SK-N-SH (cell line): Measurements from ENCODE around the gene GALNT14. TPM values are rescaled to one million over a fixed set of nuclear protein-coding genes. Genes with fewer than 3 reads are reported as not detected.

Source experiments
- CTCF ChIA-PET: fragments of 300-600, 350-600 bp; formaldehyde crosslinking; extraction: SDS; loops from one replicate; lab custom pipeline; 2021; lab: Yijun Ruan, JAX
- POLR2A ChIA-PET: fragments of 350-600 bp; sonication (Branson Sonifier 250); formaldehyde crosslinking; extraction: SDS; loops from one replicate; lab custom pipeline; 2020; ENCODE audit warnings: antibody characterized with exemption, inconsistent platforms; lab: Yijun Ruan, JAX
- DNase-seq: peaks from one replicate; pipeline ENCODE4 v3.0.0; 2012
- H2AFZ ChIP-seq: fragments of 200-600 bp; sonication (generic); 2 replicates; pipeline ENCODE4 v1.8.1; 2016; ENCODE audit warnings: antibody characterized with exemption, mild to moderate bottlenecking, low read depth
- H3F3A ChIP-seq: fragments of 200-600 bp; sonication (generic); replicated peaks from 2 replicates; pipeline ENCODE3; 2016; ENCODE audit warnings: antibody characterized with exemption, mild to moderate bottlenecking; ENCODE audit not compliant: insufficient read depth
- H3K27ac ChIP-seq, 2 experiments: fragments of 200-500 bp in 1 of 2; fragments of 200-600 bp in 1 of 2; sonication (Bioruptor generic) in 1 of 2; sonication (generic), shearing (Covaris generic) in 1 of 2; 2 replicates each; pipeline versions ENCODE4 v1.5.1 to v1.6.1; 2014 to 2016; ENCODE audit warnings: low read depth in 2 of 2, inconsistent platforms in 1 of 2, low read length in 1 of 2, mild to moderate bottlenecking in 1 of 2, mixed read lengths in 1 of 2
- H3K27me3 ChIP-seq: fragments of 200-600 bp; sonication (generic), shearing (Covaris generic); 2 replicates; pipeline ENCODE4 v1.6.1; 2016; ENCODE audit warnings: mixed run types; ENCODE audit not compliant: insufficient read depth
- H3K36me3 ChIP-seq, 2 experiments: fragments of 200-500 bp in 1 of 2; fragments of 200-600 bp in 1 of 2; sonication (Bioruptor generic) in 1 of 2; sonication (generic) in 1 of 2; replicated peaks in 1 of 2; 2 replicates each; pipeline versions ENCODE3 to v1.5.1; 2014 to 2016; ENCODE audit warnings: low read length in 1 of 2, mild to moderate bottlenecking in 1 of 2; ENCODE audit not compliant: insufficient read depth in 2 of 2, control insufficient read depth in 1 of 2
- H3K4me1 ChIP-seq, 2 experiments: fragments of 200-500 bp in 1 of 2; fragments of 200-600 bp in 1 of 2; sonication (Bioruptor generic) in 1 of 2; sonication (generic), shearing (Covaris generic) in 1 of 2; 2 replicates each; pipeline versions ENCODE4 v1.5.1 to v1.6.1; 2014 to 2016; ENCODE audit warnings: low read depth in 1 of 2, low read length in 1 of 2, mixed run types in 1 of 2; ENCODE audit not compliant: insufficient read depth in 2 of 2, control insufficient read depth in 1 of 2
- H3K4me2 ChIP-seq: fragments of 200-600 bp; sonication (generic), shearing (Covaris generic); 2 replicates; pipeline ENCODE4 v1.6.1; 2017; ENCODE audit warnings: mixed run types
- H3K4me3 ChIP-seq, 2 experiments: fragments of 200-500 bp in 1 of 2; fragments of 200-600 bp in 1 of 2; sonication (Bioruptor generic) in 1 of 2; sonication (generic), shearing (Covaris generic) in 1 of 2; 2 replicates each; pipeline versions ENCODE4 v1.5.1 to v1.8.1; 2014 to 2016; ENCODE audit warnings: low read depth in 2 of 2, inconsistent platforms in 1 of 2, low read length in 1 of 2, mild to moderate bottlenecking in 1 of 2, mixed read lengths in 1 of 2, moderate library complexity in 1 of 2
- H3K79me2 ChIP-seq: fragments of 200-600 bp; sonication (generic); 2 replicates; pipeline ENCODE4 v1.8.1; 2017; ENCODE audit warnings: mild to moderate bottlenecking; ENCODE audit not compliant: insufficient read depth
- H3K9ac ChIP-seq: fragments of 200-600 bp; sonication (generic); 2 replicates; pipeline ENCODE4 v1.6.1; 2017; ENCODE audit warnings: mixed run types
- H3K9me2 ChIP-seq: fragments of 200-600 bp; sonication (generic); 2 replicates; pipeline ENCODE4 v1.6.1; 2017; ENCODE audit warnings: mixed run types
- H3K9me3 ChIP-seq: fragments of 200-600 bp; sonication (generic); 2 replicates; pipeline ENCODE4 v1.6.1; 2017; ENCODE audit warnings: mixed run types, mild to moderate bottlenecking, moderate library complexity
- H4K20me1 ChIP-seq: fragments of 200-600 bp; sonication (generic); 2 replicates; pipeline ENCODE4 v1.6.1; 2017; ENCODE audit warnings: mild to moderate bottlenecking, mixed run types; ENCODE audit not compliant: insufficient read depth
- CHD2 ChIP-seq: fragments of 150-350 bp; IDR thresholded peaks from 2 replicates; pipeline ENCODE4 v1.6.1; 2018; ENCODE audit warnings: low read length; ENCODE audit not compliant: partially characterized antibody
- EZH2phosphoT487 ChIP-seq: fragments of 200-600 bp; sonication (generic); IDR thresholded peaks from 2 replicates; pipeline ENCODE4 v1.6.1; 2017; ENCODE audit warnings: low read depth, mixed run types, mild to moderate bottlenecking, antibody characterized with exemption, moderate library complexity, borderline replicate concordance
- FOXJ3 ChIP-seq: sonication (generic); formaldehyde crosslinking; IDR thresholded peaks from 2 replicates; pipeline ENCODE4 v1.5.1; 2020; ENCODE audit warnings: mild to moderate bottlenecking, missing genetic modification reagents
- FOXM1 ChIP-seq: IDR thresholded peaks from 2 replicates; pipeline ENCODE4 v1.4.0; 2012; ENCODE audit warnings: low read depth, mild to moderate bottlenecking
- IRF3 ChIP-seq: fragments of 150-350 bp; IDR thresholded peaks from 2 replicates; pipeline ENCODE4 v1.6.1; 2016; ENCODE audit warnings: mild to moderate bottlenecking, low read depth, low read length
- MAX ChIP-seq: IDR thresholded peaks from 2 replicates; pipeline ENCODE4 v1.4.0; 2012; ENCODE audit warnings: low read depth
- MEF2A ChIP-seq: IDR thresholded peaks from 2 replicates; pipeline ENCODE4 v1.4.0; 2012; ENCODE audit warnings: low read depth, borderline replicate concordance
- MXI1 ChIP-seq: IDR thresholded peaks from 2 replicates; pipeline ENCODE4 v1.6.1; 2012; ENCODE audit warnings: mild to moderate bottlenecking, low read depth, low read length, improper control_type of control experiment
- NFIC ChIP-seq: IDR thresholded peaks from 2 replicates; pipeline ENCODE4 v1.4.0; 2012; ENCODE audit warnings: borderline replicate concordance
- NRF1 ChIP-seq: IDR thresholded peaks from 2 replicates; pipeline ENCODE4 v1.6.1; 2012; ENCODE audit warnings: low read depth, mild to moderate bottlenecking, low read length
- PBX3 ChIP-seq: IDR thresholded peaks from 2 replicates; pipeline ENCODE4; 2012
- POLR2AphosphoS5 ChIP-seq: IDR thresholded peaks from 2 replicates; pipeline ENCODE4 v1.6.1; 2012; ENCODE audit warnings: low read depth, low read length
- RCOR1 ChIP-seq: fragments of 150-350 bp; IDR thresholded peaks from 2 replicates; pipeline ENCODE4 v1.6.1; 2017; ENCODE audit warnings: antibody characterized with exemption, low read length
- RFX5 ChIP-seq: IDR thresholded peaks from 2 replicates; pipeline ENCODE4 v1.6.1; 2012; ENCODE audit warnings: mild to moderate bottlenecking, improper control_type of control experiment, low read length
- SMC3 ChIP-seq: IDR thresholded peaks from 2 replicates; pipeline ENCODE4 v1.6.1; 2012; ENCODE audit warnings: low read depth, low read length, improper control_type of control experiment
- TCF12 ChIP-seq: IDR thresholded peaks from 2 replicates; pipeline ENCODE4 v1.4.0; 2012
- TEAD4 ChIP-seq: IDR thresholded peaks from 2 replicates; pipeline ENCODE4 v1.4.0; 2012; ENCODE audit warnings: mild to moderate bottlenecking, borderline replicate concordance; ENCODE audit not compliant: insufficient read depth
- YY1 ChIP-seq: IDR thresholded peaks from 2 replicates; pipeline ENCODE4 v1.4.0; 2012; ENCODE audit warnings: low read depth, mild to moderate bottlenecking
- WGBS: methylation state at CpG from one replicate; pipeline ENCODE4 v1.1.6; 2017; ENCODE audit warnings: low lambda C conversion rate; 5-methylcytosine and 5-hydroxymethylcytosine counted together
- polyA plus RNA-seq, 3 experiments: library from polyadenylated mRNA; depleted of rRNA; stranded (reverse); fragments of >200 nt; gene quantifications; 2 replicates each; pipeline ENCODE4 v1.2.3, GENCODE V29; 2012
- TF ChIP-seq, protein P1 (sequence below): IDR thresholded peaks from 2 replicates; pipeline ENCODE4 v1.4.0; 2012; ENCODE audit warnings: low read depth, borderline replicate concordance
- TF ChIP-seq, protein P2 (sequence below): IDR thresholded peaks from 2 replicates; pipeline ENCODE4 v1.4.0; 2012; ENCODE audit warnings: low read depth, borderline replicate concordance

GALNT14 gene
- polyA plus RNA-seq, 1 of the 3 experiments (the other 2 are of a cell fraction): 1.6 TPM

DNA sequence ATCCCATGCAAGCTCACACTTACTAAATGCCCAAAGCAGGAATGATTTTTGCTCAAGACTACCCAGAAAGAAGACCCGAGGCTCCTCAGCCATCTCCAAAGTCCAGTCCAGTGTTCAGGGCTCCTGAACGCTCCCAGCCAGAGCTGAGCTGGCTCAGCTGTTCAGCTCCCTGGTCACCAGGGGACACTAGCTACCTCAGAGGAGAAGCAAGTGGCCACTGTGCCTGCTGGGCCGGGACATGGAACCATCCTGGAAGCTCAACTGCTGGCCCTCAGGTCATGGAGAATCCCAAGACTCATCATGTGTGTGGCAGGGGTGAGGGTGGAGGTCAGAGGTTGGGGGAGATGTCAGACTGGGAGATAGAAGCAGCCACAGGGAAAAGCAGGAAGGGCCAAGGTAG is 89.0 kb downstream of the GALNT14 start:
- Histone ChIP-seq H3K4me1 (peaks cover 0 to 4% of the 10 kb centered on the region in 2 experiments; a peak in 1 of 4 replicates), H2AFZ (no peak overlapping the region), H3K9me2 (no peaks in the 10 kb centered on the region), H4K20me1 (no peaks in the 10 kb centered on the region), H3K9ac (no peak overlapping the region), H3K36me3 (no peaks in the 10 kb centered on the region), H3K4me2 (no peak overlapping the region), H3K4me3 (no peak overlapping the region), H3K9me3 (no peaks in the 10 kb centered on the region), H3F3A (no peaks in the 10 kb centered on the region), H3K27me3 (no peaks in the 10 kb centered on the region), H3K27ac (no peak overlapping the region), H3K79me2 (no peaks in the 10 kb centered on the region)
- POLR2A ChIA-PET: no interaction called here
- WGBS: 6% methylated on average over 3 of the region's 3 CpGs
- TF ChIP-seq FOXM1: no peak
- TF ChIP-seq, protein P1, sequence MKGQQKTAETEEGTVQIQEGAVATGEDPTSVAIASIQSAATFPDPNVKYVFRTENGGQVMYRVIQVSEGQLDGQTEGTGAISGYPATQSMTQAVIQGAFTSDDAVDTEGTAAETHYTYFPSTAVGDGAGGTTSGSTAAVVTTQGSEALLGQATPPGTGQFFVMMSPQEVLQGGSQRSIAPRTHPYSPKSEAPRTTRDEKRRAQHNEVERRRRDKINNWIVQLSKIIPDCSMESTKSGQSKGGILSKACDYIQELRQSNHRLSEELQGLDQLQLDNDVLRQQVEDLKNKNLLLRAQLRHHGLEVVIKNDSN: no peak
- TF ChIP-seq EZH2phosphoT487: no peak
- TF ChIP-seq MXI1: no peak
- no peak for TF ChIP-seq RCOR1
- no peak for TF ChIP-seq YY1
- TF ChIP-seq PBX3: no peak
- TF ChIP-seq POLR2AphosphoS5: no peak
- TF ChIP-seq TCF12: no peak
- TF ChIP-seq, protein P2, sequence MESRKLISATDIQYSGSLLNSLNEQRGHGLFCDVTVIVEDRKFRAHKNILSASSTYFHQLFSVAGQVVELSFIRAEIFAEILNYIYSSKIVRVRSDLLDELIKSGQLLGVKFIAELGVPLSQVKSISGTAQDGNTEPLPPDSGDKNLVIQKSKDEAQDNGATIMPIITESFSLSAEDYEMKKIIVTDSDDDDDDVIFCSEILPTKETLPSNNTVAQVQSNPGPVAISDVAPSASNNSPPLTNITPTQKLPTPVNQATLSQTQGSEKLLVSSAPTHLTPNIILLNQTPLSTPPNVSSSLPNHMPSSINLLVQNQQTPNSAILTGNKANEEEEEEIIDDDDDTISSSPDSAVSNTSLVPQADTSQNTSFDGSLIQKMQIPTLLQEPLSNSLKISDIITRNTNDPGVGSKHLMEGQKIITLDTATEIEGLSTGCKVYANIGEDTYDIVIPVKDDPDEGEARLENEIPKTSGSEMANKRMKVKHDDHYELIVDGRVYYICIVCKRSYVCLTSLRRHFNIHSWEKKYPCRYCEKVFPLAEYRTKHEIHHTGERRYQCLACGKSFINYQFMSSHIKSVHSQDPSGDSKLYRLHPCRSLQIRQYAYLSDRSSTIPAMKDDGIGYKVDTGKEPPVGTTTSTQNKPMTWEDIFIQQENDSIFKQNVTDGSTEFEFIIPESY: no peak
- no peak for TF ChIP-seq MEF2A
- no peak for TF ChIP-seq RFX5
- no peak for TF ChIP-seq NRF1
- TF ChIP-seq TEAD4: no peak
- TF ChIP-seq NFIC: no peak
- TF ChIP-seq FOXJ3: no peak
- CTCF ChIA-PET: interaction anchor here (0.6 to 2.4 kb wide), 6 partner anchors 11 to 337 kb away, joined by 3 to 12 read pairs (median 3); no protein-coding TSS in a partner anchor
- DNase-seq: no peak

DNA sequence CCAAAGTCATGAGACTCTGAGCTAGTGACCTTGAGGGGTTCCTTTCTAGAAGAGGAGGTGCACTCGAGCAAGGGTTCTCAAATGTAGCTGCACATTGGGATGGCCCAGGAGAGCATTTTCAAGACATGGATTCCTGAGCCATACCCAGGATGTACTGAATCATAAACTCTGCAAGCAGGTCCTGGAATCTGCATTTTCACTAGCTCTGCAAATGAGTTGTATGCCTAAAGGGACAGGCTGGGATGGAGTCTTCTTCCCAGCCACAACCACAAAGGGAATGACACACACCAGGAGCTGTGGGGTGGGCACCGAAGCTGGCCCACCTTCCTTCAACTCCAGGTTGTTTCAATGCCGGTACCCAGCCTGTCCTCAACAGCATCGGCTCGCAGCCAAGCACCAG is 90.6 kb downstream of the GALNT14 start:
- 21% methylated on average over 2 of the region's 5 CpGs for WGBS
- Histone ChIP-seq H3K9me2 (no peaks in the 10 kb centered on the region), H3K4me2 (no peak overlapping the region), H4K20me1 (no peaks in the 10 kb centered on the region), H3K36me3 (no peaks in the 10 kb centered on the region), H3K27ac (no peak overlapping the region), H3K27me3 (no peaks in the 10 kb centered on the region)
- CTCF ChIA-PET: interaction anchor here (0.8 to 1.1 kb wide), 2 partner anchors 10 to 91 kb away, joined by 3 to 4 read pairs; partner anchors contain the start of gene GALNT14
- no peak for TF ChIP-seq CHD2
- no peak for TF ChIP-seq POLR2AphosphoS5
- TF ChIP-seq MAX: no peak
- TF ChIP-seq IRF3: no peak
- TF ChIP-seq YY1: no peak
- no peak for TF ChIP-seq EZH2phosphoT487
- no peak for TF ChIP-seq SMC3
- TF ChIP-seq, all 33 proteins: peak for 0
- H3K9me3 ChIP-seq: no peaks in the 10 kb centered on the region
- no peaks in the 10 kb centered on the region for H3K79me2 ChIP-seq
- no peak overlapping the region for H2AFZ ChIP-seq
- POLR2A ChIA-PET: no interaction called here
- no peak for DNase-seq
- H3K4me1 ChIP-seq: no peaks in the 10 kb centered on the region; a peak in 1 of 4 replicates
- H3K9ac ChIP-seq: no peak overlapping the region
- H3K4me3 ChIP-seq: no peak overlapping the region
- no peaks in the 10 kb centered on the region for H3F3A ChIP-seq
